ENCODE results near the gene ASGR1. TPM values are rescaled to one million over a fixed set of nuclear protein-coding genes. Genes with fewer than 3 reads are reported as not detected.
A peak's percentile ranks its signal among the peaks of the same experiment; 100 is the strongest.

The ASGR1 gene
- polyA plus RNA-seq, 1 donor from 2014 or later: 80.2 TPM

DNA sequence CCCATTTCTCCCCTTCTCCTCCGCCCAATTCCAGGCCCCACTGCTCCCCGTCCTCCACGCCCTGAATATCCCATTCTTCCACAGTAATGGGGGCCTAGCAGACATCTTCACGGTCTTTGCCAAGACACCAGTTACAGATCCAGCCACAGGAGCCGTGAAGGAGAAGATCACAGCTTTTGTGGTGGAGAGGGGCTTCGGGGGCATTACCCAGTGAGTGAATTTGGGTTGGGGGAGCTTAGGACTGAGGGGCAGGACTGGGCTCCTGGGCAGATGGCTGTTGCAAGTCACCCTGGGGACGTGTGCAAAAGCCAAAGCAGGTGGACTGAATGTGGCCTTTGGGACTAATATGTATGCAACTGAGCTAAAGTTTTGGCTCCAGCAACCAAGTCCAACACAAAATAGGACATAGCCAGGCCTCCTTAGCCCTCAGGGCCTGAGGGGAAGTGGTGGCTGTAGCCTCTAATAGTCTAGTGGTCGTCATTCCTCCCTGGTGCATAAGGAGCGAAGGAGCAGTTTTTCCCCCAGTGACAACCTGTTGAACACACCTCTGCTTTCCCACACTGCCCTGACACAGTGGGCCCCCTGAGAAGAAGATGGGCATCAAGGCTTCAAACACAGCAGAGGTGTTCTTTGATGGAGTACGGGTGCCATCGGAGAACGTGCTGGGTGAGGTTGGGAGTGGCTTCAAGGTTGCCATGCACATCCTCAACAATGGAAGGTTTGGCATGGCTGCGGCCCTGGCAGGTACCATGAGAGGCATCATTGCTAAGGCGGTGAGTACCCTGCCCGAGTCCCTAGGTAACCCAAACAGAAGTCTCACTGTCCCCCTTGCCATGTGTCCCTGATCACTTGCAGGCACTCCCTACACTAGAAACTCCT, 43.2 kb upstream of the ASGR1 start:
- H4K20me1 ChIP-seq (ENCODE audit: insufficient read depth): no peaks in the 10 kb centered on the region
- no peak overlapping the region for H3K4me3 ChIP-seq (ENCODE audit: low read length)
- TF ChIP-seq MXI1 (conservative IDR thresholded peaks at IDR 0.05; ENCODE audit: poor library complexity, severe bottlenecking) (no peak), EZH2 (IDR thresholded peaks at IDR 0.05; ENCODE audit: borderline replicate concordance, insufficient read depth, low read length, poor library complexity, severe bottlenecking) (no peak), SMC3 (conservative IDR thresholded peaks at IDR 0.05; ENCODE audit: poor library complexity) (no peak), EP300 (conservative IDR thresholded peaks at IDR 0.05; ENCODE audit: poor library complexity, severe bottlenecking) (no peak), TAF1 (IDR thresholded peaks at IDR 0.05; ENCODE audit: low read depth) (no peak), POLR2AphosphoS5 (IDR thresholded peaks at IDR 0.05) (no peak), RAD21 (conservative IDR thresholded peaks at IDR 0.05) (no peak)
- TF ChIP-seq, protein P1, sequence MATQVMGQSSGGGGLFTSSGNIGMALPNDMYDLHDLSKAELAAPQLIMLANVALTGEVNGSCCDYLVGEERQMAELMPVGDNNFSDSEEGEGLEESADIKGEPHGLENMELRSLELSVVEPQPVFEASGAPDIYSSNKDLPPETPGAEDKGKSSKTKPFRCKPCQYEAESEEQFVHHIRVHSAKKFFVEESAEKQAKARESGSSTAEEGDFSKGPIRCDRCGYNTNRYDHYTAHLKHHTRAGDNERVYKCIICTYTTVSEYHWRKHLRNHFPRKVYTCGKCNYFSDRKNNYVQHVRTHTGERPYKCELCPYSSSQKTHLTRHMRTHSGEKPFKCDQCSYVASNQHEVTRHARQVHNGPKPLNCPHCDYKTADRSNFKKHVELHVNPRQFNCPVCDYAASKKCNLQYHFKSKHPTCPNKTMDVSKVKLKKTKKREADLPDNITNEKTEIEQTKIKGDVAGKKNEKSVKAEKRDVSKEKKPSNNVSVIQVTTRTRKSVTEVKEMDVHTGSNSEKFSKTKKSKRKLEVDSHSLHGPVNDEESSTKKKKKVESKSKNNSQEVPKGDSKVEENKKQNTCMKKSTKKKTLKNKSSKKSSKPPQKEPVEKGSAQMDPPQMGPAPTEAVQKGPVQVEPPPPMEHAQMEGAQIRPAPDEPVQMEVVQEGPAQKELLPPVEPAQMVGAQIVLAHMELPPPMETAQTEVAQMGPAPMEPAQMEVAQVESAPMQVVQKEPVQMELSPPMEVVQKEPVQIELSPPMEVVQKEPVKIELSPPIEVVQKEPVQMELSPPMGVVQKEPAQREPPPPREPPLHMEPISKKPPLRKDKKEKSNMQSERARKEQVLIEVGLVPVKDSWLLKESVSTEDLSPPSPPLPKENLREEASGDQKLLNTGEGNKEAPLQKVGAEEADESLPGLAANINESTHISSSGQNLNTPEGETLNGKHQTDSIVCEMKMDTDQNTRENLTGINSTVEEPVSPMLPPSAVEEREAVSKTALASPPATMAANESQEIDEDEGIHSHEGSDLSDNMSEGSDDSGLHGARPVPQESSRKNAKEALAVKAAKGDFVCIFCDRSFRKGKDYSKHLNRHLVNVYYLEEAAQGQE (IDR thresholded peaks at IDR 0.05; ENCODE audit: borderline replicate concordance): no peak
- TF ChIP-seq, protein P2, sequence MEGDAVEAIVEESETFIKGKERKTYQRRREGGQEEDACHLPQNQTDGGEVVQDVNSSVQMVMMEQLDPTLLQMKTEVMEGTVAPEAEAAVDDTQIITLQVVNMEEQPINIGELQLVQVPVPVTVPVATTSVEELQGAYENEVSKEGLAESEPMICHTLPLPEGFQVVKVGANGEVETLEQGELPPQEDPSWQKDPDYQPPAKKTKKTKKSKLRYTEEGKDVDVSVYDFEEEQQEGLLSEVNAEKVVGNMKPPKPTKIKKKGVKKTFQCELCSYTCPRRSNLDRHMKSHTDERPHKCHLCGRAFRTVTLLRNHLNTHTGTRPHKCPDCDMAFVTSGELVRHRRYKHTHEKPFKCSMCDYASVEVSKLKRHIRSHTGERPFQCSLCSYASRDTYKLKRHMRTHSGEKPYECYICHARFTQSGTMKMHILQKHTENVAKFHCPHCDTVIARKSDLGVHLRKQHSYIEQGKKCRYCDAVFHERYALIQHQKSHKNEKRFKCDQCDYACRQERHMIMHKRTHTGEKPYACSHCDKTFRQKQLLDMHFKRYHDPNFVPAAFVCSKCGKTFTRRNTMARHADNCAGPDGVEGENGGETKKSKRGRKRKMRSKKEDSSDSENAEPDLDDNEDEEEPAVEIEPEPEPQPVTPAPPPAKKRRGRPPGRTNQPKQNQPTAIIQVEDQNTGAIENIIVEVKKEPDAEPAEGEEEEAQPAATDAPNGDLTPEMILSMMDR (IDR thresholded peaks at IDR 0.05; ENCODE audit: poor library complexity, severe bottlenecking): no peak
- no peaks in the 10 kb centered on the region for H3K27me3 ChIP-seq (ENCODE audit: insufficient read depth, low read depth, low read length)
- no peaks in the 10 kb centered on the region for H3K9me3 ChIP-seq (ENCODE audit: low read length)
- no peaks in the 10 kb centered on the region for H3K36me3 ChIP-seq (ENCODE audit: insufficient read depth, low read length)
- peaks cover 19% of the 10 kb centered on the region for H3K79me2 ChIP-seq (replicated peaks; ENCODE audit: insufficient read depth, low read length)
- no peaks in the 10 kb centered on the region for H3F3A ChIP-seq (ENCODE audit: insufficient read depth, low read length, poor library complexity, severe bottlenecking)
- H3K27ac ChIP-seq (ENCODE audit: low read length): no peak overlapping the region
- H3K9ac ChIP-seq (ENCODE audit: low read length): no peak overlapping the region
- H2AFZ ChIP-seq (ENCODE audit: low read depth, low read length): no peak overlapping the region
- no peak overlapping the region for H3K4me2 ChIP-seq (ENCODE audit: low read length)
- no peaks in the 10 kb centered on the region for H3K9me2 ChIP-seq (ENCODE audit: insufficient read depth, low read length)

DNA sequence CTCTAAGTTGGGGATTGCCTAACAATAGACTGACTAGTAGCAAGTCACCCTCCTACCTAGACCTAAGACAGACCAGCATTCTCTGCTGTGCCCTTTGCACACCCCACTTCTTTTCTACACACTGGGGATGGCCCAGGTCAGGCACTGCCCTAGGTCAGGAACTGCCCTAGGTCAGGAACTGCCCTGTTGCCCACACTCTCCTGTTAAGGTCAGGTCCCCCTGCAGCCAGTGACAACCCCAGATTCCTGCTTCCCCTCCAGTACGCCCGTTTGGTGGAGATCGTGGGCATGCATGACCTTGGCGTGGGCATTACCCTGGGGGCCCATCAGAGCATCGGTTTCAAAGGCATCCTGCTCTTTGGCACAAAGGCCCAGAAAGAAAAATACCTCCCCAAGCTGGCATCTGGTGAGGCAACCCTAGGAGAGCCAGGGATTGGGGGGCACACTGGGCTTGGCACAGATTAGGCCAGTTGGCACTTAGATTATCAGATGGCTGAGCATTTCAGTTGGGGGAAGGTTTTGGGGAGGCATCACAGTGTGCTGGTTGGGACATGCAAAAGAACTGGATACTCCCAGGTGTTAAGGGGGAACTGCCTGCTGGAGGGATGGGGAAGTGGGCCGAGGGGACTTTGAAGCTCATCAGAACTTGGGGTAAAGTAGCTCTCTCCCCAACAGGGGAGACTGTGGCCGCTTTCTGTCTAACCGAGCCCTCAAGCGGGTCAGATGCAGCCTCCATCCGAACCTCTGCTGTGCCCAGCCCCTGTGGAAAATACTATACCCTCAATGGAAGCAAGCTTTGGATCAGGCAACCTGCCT, 42.3 kb upstream of the ASGR1 start:
- Histone ChIP-seq H3K9ac (ENCODE audit: low read length) (no peak overlapping the region), H3K9me2 (ENCODE audit: insufficient read depth, low read length) (no peaks in the 10 kb centered on the region), H3K36me3 (ENCODE audit: insufficient read depth, low read length) (no peaks in the 10 kb centered on the region), H3K4me2 (ENCODE audit: low read length) (no peak overlapping the region), H3K4me3 (ENCODE audit: low read length) (peak overlapping the region; percentile 99), H3K9me3 (ENCODE audit: low read length) (no peaks in the 10 kb centered on the region), H4K20me1 (ENCODE audit: insufficient read depth) (no peaks in the 10 kb centered on the region), H2AFZ (ENCODE audit: low read depth, low read length) (no peak overlapping the region), H3K27ac (ENCODE audit: low read length) (no peak overlapping the region), H3K27me3 (ENCODE audit: insufficient read depth, low read depth, low read length) (no peaks in the 10 kb centered on the region), H3F3A (ENCODE audit: insufficient read depth, low read length, poor library complexity, severe bottlenecking) (no peaks in the 10 kb centered on the region), H3K79me2 (replicated peaks; ENCODE audit: insufficient read depth, low read length) (peaks cover 25% of the 10 kb centered on the region)
- TF ChIP-seq POLR2AphosphoS5 (IDR thresholded peaks at IDR 0.05) (peak; percentile 6), RAD21 (conservative IDR thresholded peaks at IDR 0.05) (no peak)
- TF ChIP-seq, protein P1 (IDR thresholded peaks at IDR 0.05; ENCODE audit: borderline replicate concordance): no peak
